HEK293T (cell line): ENCODE measurements around the gene BAIAP2L1.

Experiments
- CTCF ChIA-PET: fragments of 350-600 bp; formaldehyde crosslinking; extraction: SDS; loops from one replicate; lab custom pipeline; 2021; ENCODE audit warnings: antibody characterized with exemption, inconsistent platforms; lab: Yijun Ruan, JAX
- POLR2A ChIA-PET: fragments of 350-600 bp; formaldehyde crosslinking; extraction: SDS; loops from one replicate; lab custom pipeline; 2020; ENCODE audit warnings: antibody characterized with exemption, inconsistent platforms; lab: Yijun Ruan, JAX
- DNase-seq: peaks from one replicate; pipeline ENCODE4 v3.0.0; 2012; ENCODE audit warnings: mixed read lengths; ENCODE audit errors: extremely low spot score
- ARNT ChIP-seq: fragments of 450-650 bp; IDR thresholded peaks from 2 replicates; pipeline ENCODE4 v1.6.1; 2017; ENCODE audit warnings: mild to moderate bottlenecking
- BHLHE40 ChIP-seq: fragments of 450-650 bp; IDR thresholded peaks from 2 replicates; pipeline ENCODE4 v1.6.1; 2016; ENCODE audit warnings: mild to moderate bottlenecking, moderate library complexity, borderline replicate concordance
- CTBP1 ChIP-seq: fragments of 450-650 bp; IDR thresholded peaks from 2 replicates; pipeline ENCODE4 v1.6.1; 2016; ENCODE audit warnings: borderline replicate concordance
- ELF4 ChIP-seq: fragments of 450-650 bp; IDR thresholded peaks from 2 replicates; pipeline ENCODE4 v1.6.1; 2017; ENCODE audit warnings: antibody characterized with exemption
- FOXA1 ChIP-seq: fragments of 450-650 bp; IDR thresholded peaks from 2 replicates; pipeline ENCODE4 v1.6.1; 2016; ENCODE audit warnings: mild to moderate bottlenecking
- FOXK2 ChIP-seq: fragments of 450-650 bp; IDR thresholded peaks from 2 replicates; pipeline ENCODE4 v1.6.1; 2016; ENCODE audit warnings: mild to moderate bottlenecking
- FOXM1 ChIP-seq: fragments of 450-650 bp; IDR thresholded peaks from 2 replicates; pipeline ENCODE4 v1.6.1; 2017; ENCODE audit warnings: mild to moderate bottlenecking, borderline replicate concordance
- HDGF ChIP-seq: fragments of 450-650 bp; IDR thresholded peaks from 2 replicates; pipeline ENCODE4 v1.6.1; 2017; ENCODE audit warnings: antibody characterized with exemption, borderline replicate concordance
- L3MBTL2 ChIP-seq: fragments of 450-650 bp; conservative IDR thresholded peaks from 2 replicates; pipeline ENCODE4 v1.6.1; 2016; ENCODE audit warnings: mild to moderate bottlenecking
- LEF1 ChIP-seq: fragments of 450-650 bp; IDR thresholded peaks from 2 replicates; pipeline ENCODE4 v1.6.1; 2017; ENCODE audit warnings: mild to moderate bottlenecking, borderline replicate concordance
- NFRKB ChIP-seq: fragments of 450-650 bp; IDR thresholded peaks from 2 replicates; pipeline ENCODE4 v1.6.1; 2016; ENCODE audit warnings: mild to moderate bottlenecking, moderate library complexity
- SP1 ChIP-seq: fragments of 450-650 bp; IDR thresholded peaks from 2 replicates; pipeline ENCODE4 v1.6.1; 2017
- SUZ12 ChIP-seq: fragments of 450-650 bp; IDR thresholded peaks from 2 replicates; pipeline ENCODE4 v1.6.1; 2016; ENCODE audit warnings: mild to moderate bottlenecking
- TARDBP ChIP-seq: fragments of 450-650 bp; IDR thresholded peaks from 2 replicates; pipeline ENCODE4 v1.6.1; 2016
- ZNF384 ChIP-seq: fragments of 450-650 bp; IDR thresholded peaks from 2 replicates; pipeline ENCODE4 v1.6.1; 2016
- TF ChIP-seq, protein P1 (sequence below): fragments of 450-650 bp; IDR thresholded peaks from 2 replicates; pipeline ENCODE4 v1.6.1; 2016

Gene BAIAP2L1

GRCh38 chr7:98278408-98278807 lies 122.5 kb downstream of the BAIAP2L1 start:
- no peak for DNase-seq
- no peak for TF ChIP-seq BHLHE40
- POLR2A ChIA-PET, result no interaction called here
- CTCF ChIA-PET, result no interaction called here

- no peak for DNase-seq
- ChIA-PET POLR2A (no interaction called here), CTCF (interaction anchor here (1.3 kb wide), 1 partner anchor 9 kb away, joined by 4 read pairs; no protein-coding TSS in a partner anchor)
- TF ChIP-seq CTBP1 (no peak), NFRKB (no peak), ARNT (no peak), ELF4 (no peak), SP1 (no peak), SUZ12 (no peak), FOXM1 (no peak), TARDBP (no peak), HDGF (no peak), FOXA1 (no peak), L3MBTL2 (no peak), FOXK2 (no peak), LEF1 (no peak), BHLHE40 (no peak), ZNF384 (no peak)
- TF ChIP-seq, protein P1, sequence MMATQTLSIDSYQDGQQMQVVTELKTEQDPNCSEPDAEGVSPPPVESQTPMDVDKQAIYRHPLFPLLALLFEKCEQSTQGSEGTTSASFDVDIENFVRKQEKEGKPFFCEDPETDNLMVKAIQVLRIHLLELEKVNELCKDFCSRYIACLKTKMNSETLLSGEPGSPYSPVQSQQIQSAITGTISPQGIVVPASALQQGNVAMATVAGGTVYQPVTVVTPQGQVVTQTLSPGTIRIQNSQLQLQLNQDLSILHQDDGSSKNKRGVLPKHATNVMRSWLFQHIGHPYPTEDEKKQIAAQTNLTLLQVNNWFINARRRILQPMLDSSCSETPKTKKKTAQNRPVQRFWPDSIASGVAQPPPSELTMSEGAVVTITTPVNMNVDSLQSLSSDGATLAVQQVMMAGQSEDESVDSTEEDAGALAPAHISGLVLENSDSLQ, result no peak
These were observed 124.6 kb downstream of the BAIAP2L1 start for GRCh38 chr7:98276241-98276761.

- ChIA-PET CTCF (interaction anchor here (1.3 kb wide), 1 partner anchor 8 kb away, joined by 4 read pairs; no protein-coding TSS in a partner anchor), POLR2A (interaction anchor here (0.7 to 0.9 kb wide), 2 partner anchors 135 to 812 kb away, joined by 3 read pairs; no protein-coding TSS in a partner anchor)
- no peak for DNase-seq
- no peak for TF ChIP-seq NFRKB
- TF ChIP-seq ELF4, result no peak
- TF ChIP-seq SP1, result no peak
These were observed 133.6 kb downstream of the BAIAP2L1 start for GRCh38 chr7:98267303-98267702.

GRCh38 chr7:98266840-98267239 lies 134.1 kb downstream of the BAIAP2L1 start:
- ChIA-PET CTCF (interaction anchor here (1.3 kb wide), 1 partner anchor 9 kb away, joined by 4 read pairs; no protein-coding TSS in a partner anchor), POLR2A (interaction anchor here (0.7 to 0.9 kb wide), 2 partner anchors 135 to 811 kb away, joined by 3 read pairs; no protein-coding TSS in a partner anchor)
- DNase-seq, result no peak

DNA sequence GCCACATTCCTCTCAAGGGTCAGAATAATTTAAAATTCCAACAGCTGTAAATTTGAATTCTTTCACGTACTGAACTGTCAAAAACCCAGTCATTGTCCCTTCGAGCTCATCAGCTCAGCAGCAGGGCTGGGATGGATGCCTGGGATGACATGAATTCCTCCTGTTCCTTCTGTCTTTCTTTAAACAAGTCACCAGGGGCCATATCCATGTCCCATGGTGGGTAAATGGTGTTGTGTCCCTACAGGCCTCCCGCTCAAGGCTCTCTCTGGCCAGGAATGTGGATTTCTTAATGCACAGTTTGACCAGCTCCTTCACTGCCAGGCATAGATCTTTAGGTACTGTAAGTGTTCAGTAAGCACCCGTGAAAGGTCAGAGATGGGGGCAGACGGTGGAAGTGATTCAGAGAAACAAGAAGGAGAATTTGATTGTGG lies 135.0 kb downstream of the BAIAP2L1 start:
- DNase-seq, result no peak
- no peak for TF ChIP-seq FOXK2
- ChIA-PET CTCF (no interaction called here), POLR2A (no interaction called here)

More at GRCh38 chr7:98266840-98267239, 134.1 kb downstream of the BAIAP2L1 start:
- no peak for TF ChIP-seq ARNT
- no peak for TF ChIP-seq FOXM1

- DNase-seq, result no peak
- TF ChIP-seq NFRKB, result no peak
- TF ChIP-seq TARDBP, result no peak
- TF ChIP-seq L3MBTL2, result no peak
- no peak for TF ChIP-seq FOXM1
- no peak for TF ChIP-seq FOXK2
- TF ChIP-seq BHLHE40, result no peak
- TF ChIP-seq ELF4, result no peak
- TF ChIP-seq SUZ12, result no peak
- TF ChIP-seq, protein P1, result no peak
- TF ChIP-seq HDGF, result no peak
- no peak for TF ChIP-seq ARNT
- no peak for TF ChIP-seq SP1
- no peak for TF ChIP-seq LEF1
- TF ChIP-seq ZNF384, result no peak
- no peak for TF ChIP-seq CTBP1
- no peak for TF ChIP-seq FOXA1
- POLR2A ChIA-PET, result no interaction called here
- CTCF ChIA-PET, result no interaction called here
These were observed 143.2 kb downstream of the BAIAP2L1 start for GRCh38 chr7:98257701-98258100.

DNA sequence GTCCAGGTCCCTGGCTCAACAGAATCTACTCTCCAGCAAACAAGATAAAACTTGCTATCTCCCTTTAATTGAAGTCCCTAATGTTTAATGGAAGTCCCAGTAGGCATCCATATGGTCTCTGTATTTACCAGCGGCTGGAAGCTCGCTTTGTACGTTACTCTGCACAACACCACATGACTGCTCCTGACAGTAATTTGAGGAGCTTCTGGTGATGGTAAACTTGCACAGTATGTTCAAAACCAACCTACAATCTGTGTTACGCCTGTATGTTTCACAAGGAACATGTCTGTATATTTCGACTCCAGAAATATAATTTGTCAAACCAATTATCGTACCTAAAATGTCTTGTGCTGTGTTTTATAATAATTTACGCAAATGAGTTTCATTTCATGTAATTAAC lies 144.5 kb downstream of the BAIAP2L1 start:
- DNase-seq, result no peak
- POLR2A ChIA-PET, result no interaction called here
- TF ChIP-seq FOXM1 (no peak), ZNF384 (no peak), SP1 (no peak), CTBP1 (no peak), SUZ12 (no peak)
- TF ChIP-seq, protein P1, result no peak
- CTCF ChIA-PET, result no interaction called here
